Hepatocyte (in vitro differentiated cells): ENCODE results near the gene MAP2. TPM values are rescaled to one million over a fixed set of nuclear protein-coding genes. Genes with fewer than 3 reads are reported as not detected.

Experiments used
- DNase-seq: peaks from one replicate; pipeline ENCODE4 v3.0.0-alpha.2; 2016; ENCODE audit warnings: low spot score
- H2AFZ ChIP-seq: fragments of 200-600 bp; sonication (generic); 2 replicates; pipeline ENCODE4 v1.6.0; 2016; ENCODE audit warnings: antibody characterized with exemption, mild to moderate bottlenecking
- H3K27ac ChIP-seq: fragments of 200-600 bp; sonication (generic); 2 replicates; pipeline ENCODE4 v1.5.1; 2016; ENCODE audit warnings: mild to moderate bottlenecking
- H3K27me3 ChIP-seq: fragments of 200-600 bp; sonication (generic); 2 replicates; pipeline ENCODE4 v1.6.1; 2016
- H3K36me3 ChIP-seq: fragments of 200-600 bp; sonication (generic); replicated peaks from 2 replicates; pipeline ENCODE4 v1.5.1; 2016; ENCODE audit warnings: low read depth; ENCODE audit not compliant: insufficient read depth
- H3K4me1 ChIP-seq: fragments of 200-600 bp; sonication (generic); 2 replicates; pipeline ENCODE4 v1.5.1; 2016; ENCODE audit warnings: mild to moderate bottlenecking, moderate library complexity; ENCODE audit not compliant: insufficient read depth
- H3K4me2 ChIP-seq: fragments of 200-600 bp; sonication (generic); 2 replicates; pipeline ENCODE4 v1.6.0; 2016
- H3K4me3 ChIP-seq: fragments of 200-600 bp; sonication (generic); 2 replicates; pipeline ENCODE4 v1.5.1; 2016; ENCODE audit warnings: mild to moderate bottlenecking
- H3K79me2 ChIP-seq: fragments of 200-600 bp; sonication (generic); 2 replicates; pipeline ENCODE4 v1.6.0; 2017; ENCODE audit warnings: mild to moderate bottlenecking
- H3K9me2 ChIP-seq: fragments of 200-600 bp; sonication (generic); replicated peaks from 2 replicates; pipeline ENCODE4 v1.6.0; 2017; ENCODE audit warnings: mild to moderate bottlenecking; ENCODE audit not compliant: insufficient read depth
- H3K9me3 ChIP-seq: fragments of 200-600 bp; sonication (generic); 2 replicates; pipeline ENCODE4 v1.5.1; 2016; ENCODE audit warnings: low read depth, mild to moderate bottlenecking
- H4K20me1 ChIP-seq: fragments of 200-600 bp; sonication (generic); 2 replicates; pipeline ENCODE4 v1.6.0; 2016; ENCODE audit warnings: mild to moderate bottlenecking; ENCODE audit not compliant: insufficient read depth, poor library complexity, severe bottlenecking
- CTCF ChIP-seq: fragments of 200-600 bp; sonication (generic); IDR thresholded peaks from 2 replicates; pipeline ENCODE4 v1.5.1; 2016; ENCODE audit warnings: antibody characterized with exemption, mild to moderate bottlenecking; ENCODE audit not compliant: poor library complexity
- EZH2 ChIP-seq: fragments of 200-600 bp; sonication (generic); IDR thresholded peaks from 2 replicates; pipeline ENCODE4 v1.6.1; 2016; ENCODE audit warnings: antibody characterized with exemption, mild to moderate bottlenecking, borderline replicate concordance
- EZH2phosphoT487 ChIP-seq: fragments of 200-600 bp; sonication (generic); IDR thresholded peaks from one replicate; pipeline ENCODE4 v1.6.1; 2018; ENCODE audit warnings: antibody characterized with exemption, mild to moderate bottlenecking, low read depth, moderate library complexity; ENCODE audit not compliant: unreplicated experiment, severe bottlenecking
- WGBS: methylation state at CpG from one replicate; pipeline ENCODE4 v1.1.6; 2016; ENCODE audit warnings: low lambda C conversion rate; ENCODE audit errors: missing lambda C conversion rate; 5-methylcytosine and 5-hydroxymethylcytosine counted together
- polyA plus RNA-seq: library from polyadenylated mRNA; unstranded; fragments of >200 nt; fragmentation: Nextera tagmentation; extraction: Ambion mirVana; gene quantifications from 2 replicates; pipeline ENCODE4 v1.2.1, GENCODE V29; 2016
- total RNA-seq: library from RNA; depleted of rRNA; stranded (reverse); fragments of >200 nt; gene quantifications from 2 replicates; pipeline ENCODE4 v1.2.3, GENCODE V29; 2014

The MAP2 gene
- total and polyA plus RNA-seq, 2 experiments from 2014 or later: 4.6 to 5.8 TPM

- no peak overlapping the region for H3K4me2 ChIP-seq
- no peaks in the 10 kb centered on the region for H3K9me3 ChIP-seq
- H4K20me1 ChIP-seq: no peaks in the 10 kb centered on the region
- no peaks in the 10 kb centered on the region for H3K4me1 ChIP-seq
- H3K27me3 ChIP-seq: no peaks in the 10 kb centered on the region
- H3K36me3 ChIP-seq: no peaks in the 10 kb centered on the region
- H3K79me2 ChIP-seq: no peaks in the 10 kb centered on the region
- TF ChIP-seq CTCF: no peak
- TF ChIP-seq EZH2phosphoT487: no peak
- no peak for TF ChIP-seq EZH2
- no peak overlapping the region for H3K27ac ChIP-seq
- H3K9me2 ChIP-seq: no peaks in the 10 kb centered on the region
- WGBS: 92% methylated on average over 1 of the region's 1 CpG
- no peak overlapping the region for H3K4me3 ChIP-seq
- DNase-seq: no peak
- H2AFZ ChIP-seq: no peak overlapping the region
These were observed 157.2 kb downstream of the MAP2 start for GRCh38 chr2:209581040-209581439.

GRCh38 chr2:209582281-209582680 is 158.4 kb downstream of the MAP2 start:
- no peak overlapping the region for H3K27ac ChIP-seq
- no peaks in the 10 kb centered on the region for H3K79me2 ChIP-seq
- no peaks in the 10 kb centered on the region for H3K4me1 ChIP-seq
- H3K9me3 ChIP-seq: no peaks in the 10 kb centered on the region
- no peaks in the 10 kb centered on the region for H3K36me3 ChIP-seq
- H3K4me3 ChIP-seq: no peak overlapping the region
- H3K4me2 ChIP-seq: no peak overlapping the region
- TF ChIP-seq CTCF (no peak), EZH2phosphoT487 (no peak), EZH2 (no peak)
- no peaks in the 10 kb centered on the region for H4K20me1 ChIP-seq
- no peaks in the 10 kb centered on the region for H3K27me3 ChIP-seq
- 71% methylated on average over 3 of the region's 3 CpGs for WGBS
- H3K9me2 ChIP-seq: no peaks in the 10 kb centered on the region
- DNase-seq: no peak
- no peak overlapping the region for H2AFZ ChIP-seq

- H3K36me3 ChIP-seq: no peaks in the 10 kb centered on the region
- no peak overlapping the region for H3K4me2 ChIP-seq
- DNase-seq: no peak
- H3K27ac ChIP-seq: no peak overlapping the region
- H3K4me3 ChIP-seq: no peak overlapping the region
- no peaks in the 10 kb centered on the region for H3K79me2 ChIP-seq
- H2AFZ ChIP-seq: no peak overlapping the region
- TF ChIP-seq CTCF (no peak), EZH2phosphoT487 (no peak), EZH2 (no peak)
- no peaks in the 10 kb centered on the region for H3K27me3 ChIP-seq
- H3K9me3 ChIP-seq: no peaks in the 10 kb centered on the region
- no peaks in the 10 kb centered on the region for H3K9me2 ChIP-seq
- H4K20me1 ChIP-seq: no peaks in the 10 kb centered on the region
- H3K4me1 ChIP-seq: no peaks in the 10 kb centered on the region
These were observed 160.6 kb downstream of the MAP2 start for GRCh38 chr2:209584472-209584871.

GRCh38 chr2:209584915-209585314 is 161.1 kb downstream of the MAP2 start:
- no peaks in the 10 kb centered on the region for H3K9me3 ChIP-seq
- H2AFZ ChIP-seq: no peak overlapping the region
- no peaks in the 10 kb centered on the region for H3K9me2 ChIP-seq
- TF ChIP-seq EZH2: no peak
- TF ChIP-seq CTCF: no peak
- TF ChIP-seq EZH2phosphoT487: no peak
- H3K4me2 ChIP-seq: no peak overlapping the region
- H3K36me3 ChIP-seq: no peaks in the 10 kb centered on the region
- H4K20me1 ChIP-seq: no peaks in the 10 kb centered on the region
- H3K79me2 ChIP-seq: no peaks in the 10 kb centered on the region
- DNase-seq: no peak
- no peak overlapping the region for H3K4me3 ChIP-seq
- H3K4me1 ChIP-seq: no peaks in the 10 kb centered on the region
- H3K27me3 ChIP-seq: no peaks in the 10 kb centered on the region
- H3K27ac ChIP-seq: no peak overlapping the region
- WGBS: 75% methylated on average over 5 of the region's 5 CpGs
